Transverse colon (tissue), 3 donors: ENCODE data around the gene F7.

Experiments used
- CTCF ChIP-seq, 5 experiments: fragments of 200-600 bp in 3 of 5; fragments of 450-650 bp in 2 of 5; sonication (generic) in 3 of 5; IDR thresholded peaks; 1 replicate in 2 of 5; 2 replicates in 3 of 5; pipeline ENCODE4 v1.5.1; 2016 to 2017; ENCODE audit warnings: antibody characterized with exemption in 5 of 5, inconsistent platforms in 3 of 5, mild to moderate bottlenecking in 2 of 5, moderate library complexity in 1 of 5
- POLR2A ChIP-seq: fragments of 450-650 bp; IDR thresholded peaks from one replicate; pipeline ENCODE4 v1.6.1; 2016; ENCODE audit warnings: antibody characterized with exemption, mild to moderate bottlenecking, moderate library complexity

- TF ChIP-seq CTCF (IDR thresholded peaks at IDR 0.05) (no peak), POLR2A (no peak)
These were observed 29.7 kb downstream of the F7 start for GRCh38 chr13:113135281-113135760.
